Heart left ventricle (tissue), 16 donors: ENCODE measurements around the gene NEDD4L. TPM values are rescaled to one million over a fixed set of nuclear protein-coding genes. Genes with fewer than 3 reads are reported as not detected.
A peak's percentile ranks its signal among the peaks of the same experiment; 100 is the strongest.

Experiments
- ATAC-seq, 4 donors: fragments of 200-7000 bp; cut with Tn5 transposase; one replicate each; pipeline ENCODE4 v1.9.1; 2020 to 2022; ENCODE audit warnings: moderate library complexity in 4 of 4, mild to moderate bottlenecking in 3 of 4, moderate number of reproducible peaks in 1 of 4
- DNase-seq, 5 donors: peaks; one replicate each; pipeline ENCODE4 v3.0.0-alpha.2; 2020
- H3K27ac ChIP-seq, 12 donors: fragments of 200-600 bp; sonication (generic) in 4 of 12; one replicate each; pipeline versions ENCODE4 v1.5.0 to v1.8.0; 2016 to 2022; ENCODE audit warnings: mild to moderate bottlenecking in 2 of 12
- H3K27me3 ChIP-seq, 9 donors: fragments of 200-600 bp; sonication (generic) in 2 of 9; one replicate each; pipeline versions ENCODE4 v1.5.1 to v1.8.0; 2016 to 2022; ENCODE audit warnings: mild to moderate bottlenecking in 3 of 9
- H3K36me3 ChIP-seq, 9 donors: fragments of 200-600 bp; sonication (generic) in 2 of 9; one replicate each; pipeline versions ENCODE4 v1.5.0 to v1.8.0; 2018 to 2022; ENCODE audit warnings: mild to moderate bottlenecking in 2 of 9
- H3K4me1 ChIP-seq, 12 donors: fragments of 200-600 bp; sonication (generic) in 4 of 12; one replicate each; pipeline versions ENCODE4 v1.5.0 to v1.8.0; 2016 to 2022; ENCODE audit warnings: mild to moderate bottlenecking in 3 of 12
- H3K4me3 ChIP-seq, 12 donors: fragments of 200-600 bp; sonication (generic) in 4 of 12; one replicate each; pipeline versions ENCODE4 v1.5.0 to v1.8.0; 2017 to 2022; ENCODE audit warnings: mild to moderate bottlenecking in 9 of 12, moderate library complexity in 4 of 12
- H3K9me3 ChIP-seq, 12 donors: fragments of 200-600 bp; sonication (generic) in 4 of 12; one replicate each; pipeline versions ENCODE4 v1.5.0 to v1.8.0; 2016 to 2022; ENCODE audit warnings: mild to moderate bottlenecking in 1 of 12
- CTCF ChIP-seq, 12 donors: fragments of 200-600 bp; sonication (generic) in 4 of 12; IDR thresholded peaks; one replicate each; pipeline versions ENCODE4 v1.5.0 to v1.8.0; 2018 to 2022; ENCODE audit warnings: antibody characterized with exemption in 12 of 12, mild to moderate bottlenecking in 5 of 12
- POLR2A ChIP-seq, 2 donors: fragments of 450-650 bp; IDR thresholded peaks; one replicate each; pipeline ENCODE4 v1.6.1; 2017; ENCODE audit warnings: antibody characterized with exemption in 2 of 2, mild to moderate bottlenecking in 2 of 2, moderate library complexity in 2 of 2
- WGBS, 4 donors: extraction: QIAGEN DNeasy Blood & Tissue Kit in 2 of 4; methylation state at CpG; one replicate each; pipeline versions ENCODE4 v1.1.5 to v1.1.7; 2013 to 2018; 5-methylcytosine and 5-hydroxymethylcytosine counted together
- intact Hi-C, 10 donors: fragments of 100-400 bp; cut with DNase I; formaldehyde crosslinking; loops; one replicate each; pipeline versions ENCODE4 v1.11.1 to v1.14.2; 2022
- polyA plus RNA-seq, 2 donors: library from polyadenylated mRNA; stranded (reverse); fragments of 200-250 nt; gene quantifications; one replicate each; pipeline ENCODE4 v1.2.3, GENCODE V29; 2013
- total RNA-seq, 9 donors: library from RNA; depleted of rRNA in 2 of 9; stranded (reverse); fragments of >200 nt in 2 of 9; fragmentation: NEBNext Ultra II Directional in 3 of 9; extraction: Animal tissue kit (Norgen Biotek cat#: 25700) in 3 of 9; gene quantifications; one replicate each; pipeline versions ENCODE4 v1.1.0 to v1.2.4, GENCODE V29; 2016 to 2023
- donor health status: ischemic (EF 13 %, LVEDD 7.1; RV severe dilation, severe dysfunction).
- donor health status: healthy with polysubstance abuse.
- donor health status: DM: no; HTN: yes; CAD: no.
- donor health status: DM: no; HTN: no; CAD: no.
- donor health status: ischemic (EF 25% LVEDD 6.9; RV normal size, moderate dysfunction).
- donor health status: ischemic (EF 25% LVEDD 5.7; RV mildly dilated, moderate dysfunction).
- donor health status: healthy.
- donor health status: DM: yes; HTN: yes; CAD: no.
- donor health status: ischemic (EF 35%, LVEDD 5.7; RV mildly dilated, moderate dysfunction).
- donor health status: nonischemic (EF 11% LVEDD 7.7; RV severe dilation, severe dysfunction).
- donor health status: DM: yes; HTN: yes; CAD: no.
- donor health status: PGD.
- donor health status: ischemic (EF 29% LVEDD 5.4; RV normal size, mild dysfunction).
- donor health status: nonischemic (EF 23%, LVEDD 6.1; RV moderate dilation, normal function).

Gene NEDD4L
- total and polyA plus RNA-seq, 11 donors = 14.7 to 64.1 (median 51.7) TPM

GRCh38 chr18:58045242-58046092, 1.4 kb downstream of the NEDD4L start:
- H3K4me3 ChIP-seq = peak overlapping the region; percentile 65 to 89 (median 82)
- H3K27ac ChIP-seq = peak overlapping the region in 3 of 12 donors; percentile 34 to 82 (median 81)
- peaks cover 0 to 12% (median 0%) of the 10 kb centered on the region in 9 donors for H3K27me3 ChIP-seq
- 5 to 8% (median 6%) methylated on average over 32 to 33 of the region's 33 CpGs for WGBS, 4 donors
- H3K36me3 ChIP-seq = no peaks in the 10 kb centered on the region
- TF ChIP-seq CTCF (IDR thresholded peaks at IDR 0.05) = no peak
- no peak for TF ChIP-seq POLR2A (IDR thresholded peaks at IDR 0.05)
- no peaks in the 10 kb centered on the region for H3K9me3 ChIP-seq
- intact Hi-C loops = loop anchor here in 7 of 10 donors (5.0 to 10.0 kb wide), 7 partner anchors 77 to 449 kb away; partner anchors contain the start of gene NARS1 (in 5 of the 7)
- peaks cover 0 to 23% (median 7%) of the 10 kb centered on the region in 12 donors for H3K4me1 ChIP-seq
- ATAC-seq = no peak
- DNase-seq = peak in 4 of 5 donors; percentile 13 to 29 (median 24)

- Histone ChIP-seq H3K4me3 (peak overlapping the region in 7 of 12 donors; percentile 65 to 87 (median 77)), H3K27me3 (peaks cover 0 to 12% (median 0%) of the 10 kb centered on the region in 9 donors), H3K9me3 (no peaks in the 10 kb centered on the region), H3K4me1 (peaks cover 0 to 23% (median 7%) of the 10 kb centered on the region in 12 donors), H3K27ac (peak overlapping the region in 1 of 12 donors; percentile 81), H3K36me3 (no peaks in the 10 kb centered on the region)
- ATAC-seq (no peak), DNase-seq (no peak)
- 51 to 61% (median 56%) methylated on average over 9 of the region's 9 CpGs for WGBS, 4 donors
- TF ChIP-seq CTCF (IDR thresholded peaks at IDR 0.05) = no peak
- no peak for TF ChIP-seq POLR2A (IDR thresholded peaks at IDR 0.05)
- intact Hi-C loops = loop anchor here in 7 of 10 donors (5.0 to 10.0 kb wide), 7 partner anchors 76 to 449 kb away; partner anchors contain the start of gene NARS1 (in 5 of the 7)
Observed at GRCh38 chr18:58046093-58046793, 2.2 kb downstream of the NEDD4L start.

DNA sequence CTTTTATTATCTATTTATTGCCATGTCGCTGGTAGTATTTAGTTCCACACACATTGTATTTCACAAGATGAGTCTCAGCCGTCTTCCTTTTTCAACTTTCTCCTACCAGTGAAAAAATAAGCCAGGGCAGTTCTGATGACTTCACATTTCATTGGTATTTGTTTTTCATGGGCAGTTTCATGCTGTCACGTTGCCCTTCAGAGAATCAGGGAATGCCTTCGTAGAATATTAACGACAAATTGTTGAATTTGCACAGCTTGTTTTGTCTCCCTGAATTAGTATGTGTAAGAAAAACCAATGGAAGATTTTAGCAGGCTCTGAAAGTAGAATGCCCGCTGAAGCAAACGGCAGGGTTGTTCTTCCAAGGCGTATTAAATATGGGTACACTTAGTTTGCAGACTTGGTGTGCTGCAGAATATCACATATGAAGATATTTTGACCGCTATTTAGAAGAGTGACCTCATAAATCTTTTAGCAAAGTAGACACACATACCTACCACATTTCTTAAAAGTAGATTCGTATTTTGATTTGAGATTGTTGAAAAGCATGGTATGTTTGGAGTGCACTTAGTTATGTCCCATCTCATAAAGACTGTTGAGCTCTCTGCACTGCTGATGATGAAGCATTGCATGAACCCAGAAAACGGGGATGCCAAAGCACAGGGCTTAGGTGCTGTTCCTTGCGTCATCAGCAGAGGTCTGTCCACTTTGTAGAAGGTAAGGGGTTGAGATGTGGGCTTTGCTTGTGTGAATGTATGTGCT, 2.9 kb downstream of the NEDD4L start:
- intact Hi-C loops = loop anchor here in 7 of 10 donors (5.0 to 10.0 kb wide), 7 partner anchors 75 to 448 kb away; partner anchors contain the start of gene NARS1 (in 5 of the 7)
- DNase-seq = no peak
- H3K4me1 ChIP-seq = peaks cover 0 to 23% (median 7%) of the 10 kb centered on the region in 12 donors
- ATAC-seq = no peak
- H3K36me3 ChIP-seq = no peaks in the 10 kb centered on the region
- 88 to 90% (median 89%) methylated on average over 12 of the region's 12 CpGs for WGBS, 4 donors
- H3K9me3 ChIP-seq = no peaks in the 10 kb centered on the region
- no peak overlapping the region for H3K4me3 ChIP-seq
- peaks cover 0 to 12% (median 0%) of the 10 kb centered on the region in 9 donors for H3K27me3 ChIP-seq
- no peak for TF ChIP-seq POLR2A (IDR thresholded peaks at IDR 0.05)
- no peak for TF ChIP-seq CTCF (IDR thresholded peaks at IDR 0.05)
- H3K27ac ChIP-seq = peak overlapping the region in 1 of 12 donors; percentile 17
